Activated CD4-positive, alpha-beta T cell treated with anti-CD3 and anti-CD28 coated beads, Interleukin-2, amount 50 U/mL, for 16 hours (primary cell): ENCODE measurements around the gene TMEM150B.

Source experiments
- DNase-seq: peaks from one replicate; pipeline ENCODE4 v3.0.0-alpha.2; 2020

TMEM150B gene

DNA sequence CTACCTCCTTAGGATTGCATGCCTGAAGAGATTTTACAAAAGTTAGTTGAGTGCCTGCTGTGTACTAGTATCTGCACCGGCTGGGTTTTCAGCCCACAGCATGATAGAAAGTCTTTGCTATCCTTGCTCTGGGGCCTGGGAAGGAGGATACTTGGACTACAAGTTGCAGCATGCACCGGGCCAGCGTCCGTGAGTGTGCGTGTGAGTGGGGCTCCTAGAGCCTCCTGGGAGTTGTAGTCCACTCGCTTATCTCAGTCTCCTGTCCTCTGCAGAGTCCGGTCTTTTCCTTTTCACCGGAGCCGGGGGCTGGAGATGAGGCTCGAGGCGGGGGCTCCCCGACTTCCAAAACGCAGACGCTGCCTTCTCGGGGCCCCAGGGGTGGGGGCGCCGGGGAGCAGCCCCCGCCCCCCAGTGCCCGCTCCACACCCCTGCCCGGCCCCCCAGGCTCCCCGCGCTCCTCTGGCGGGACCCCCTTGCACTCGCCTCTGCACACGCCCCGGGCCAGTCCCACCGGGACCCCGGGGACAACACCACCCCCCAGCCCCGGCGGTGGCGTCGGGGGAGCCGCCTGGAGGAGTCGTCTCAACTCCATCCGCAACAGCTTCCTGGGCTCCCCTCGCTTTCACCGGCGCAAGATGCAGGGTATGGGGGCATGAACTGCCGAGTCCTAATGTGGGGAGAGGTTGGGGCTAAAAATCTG lies 20.7 kb downstream of the TMEM150B start:
- peak; percentile 44 for DNase-seq

DNA sequence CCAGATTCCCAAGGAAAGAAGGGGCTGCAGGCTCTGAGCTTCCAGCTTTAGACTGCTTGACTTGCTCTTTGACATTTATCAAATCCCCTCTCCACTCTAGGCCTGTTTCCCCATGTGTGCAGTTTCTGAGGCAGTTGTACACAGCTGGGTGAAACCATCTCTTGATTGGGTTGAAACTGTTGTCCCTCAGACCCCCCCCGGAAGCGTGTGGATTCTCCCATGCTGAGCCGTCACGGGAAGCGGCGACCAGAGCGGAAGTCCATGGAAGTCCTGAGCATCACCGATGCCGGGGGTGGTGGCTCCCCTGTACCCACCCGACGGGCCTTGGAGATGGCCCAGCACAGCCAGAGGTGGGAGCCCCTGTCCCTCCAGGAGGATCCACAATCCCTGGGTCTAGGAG lies 21.7 kb downstream of the TMEM150B start:
- DNase-seq, result no peak

GRCh38 chr19:55302318-55302703 lies 22.8 kb downstream of the TMEM150B start:
- DNase-seq, result no peak

GRCh38 chr19:55301459-55302317 lies 23.5 kb downstream of the TMEM150B start:
- peak; percentile 94 for DNase-seq

- DNase-seq, result no peak
Observed at GRCh38 chr19:55300886-55301458, 24.2 kb downstream of the TMEM150B start.

GRCh38 chr19:55299991-55300390 lies 25.1 kb downstream of the TMEM150B start:
- no peak for DNase-seq

GRCh38 chr19:55297267-55297666 lies 27.9 kb downstream of the TMEM150B start:
- no peak for DNase-seq

- no peak for DNase-seq
Observed at GRCh38 chr19:55289117-55289796, 35.9 kb downstream of the TMEM150B start.

GRCh38 chr19:55287361-55288079 lies 37.6 kb downstream of the TMEM150B start:
- no peak for DNase-seq

- DNase-seq, result no peak
Observed at GRCh38 chr19:55285229-55285890, 39.8 kb downstream of the TMEM150B start.

- no peak for DNase-seq
Observed at GRCh38 chr19:55284405-55285058, 40.6 kb downstream of the TMEM150B start.

DNA sequence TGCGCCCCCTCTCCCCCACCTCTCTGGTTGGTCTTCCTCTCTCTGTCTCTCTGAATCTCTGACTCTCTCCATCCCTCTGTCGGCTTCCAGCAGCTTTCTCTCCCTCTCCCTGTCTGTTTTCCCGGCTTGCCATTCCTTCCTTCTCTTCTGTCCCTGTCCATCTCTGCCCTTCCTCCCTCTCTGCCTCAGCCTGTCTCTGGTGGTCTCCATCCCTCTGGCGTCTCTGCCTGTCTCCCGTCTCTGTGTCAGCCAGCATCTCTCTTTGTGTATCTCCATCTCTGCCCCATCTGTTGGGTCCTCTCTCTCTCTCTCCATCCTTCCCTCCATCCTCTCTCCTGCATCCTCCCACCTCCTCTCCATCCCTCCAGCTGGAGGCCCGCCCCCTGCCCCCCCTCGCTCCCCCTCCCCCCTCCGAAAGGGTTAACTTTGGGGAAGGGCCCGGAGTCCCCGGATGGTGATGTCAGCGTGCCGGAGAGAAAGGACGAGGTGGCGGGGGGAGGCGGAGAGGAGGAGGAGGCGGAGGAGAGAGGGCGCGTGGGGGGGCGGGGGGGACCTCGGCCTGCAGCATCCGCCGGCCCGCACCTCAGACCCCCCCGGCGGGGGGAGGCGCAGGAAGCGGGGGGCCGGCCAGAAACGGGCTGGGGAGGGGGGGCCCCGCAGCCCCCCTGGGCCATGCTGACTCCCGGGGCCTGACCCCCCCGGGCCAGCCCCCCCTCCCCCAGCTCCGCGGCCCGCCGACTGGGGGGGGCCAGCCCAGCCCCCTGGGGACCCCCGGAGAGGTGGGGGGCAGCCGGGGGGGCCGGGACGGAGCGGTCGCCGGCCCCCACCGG lies 41.4 kb downstream of the TMEM150B start, which contains the start of gene BRSK1:
TSS of gene BRSK1 (plus strand) at position 450 of the 830 bp plus-strand sequence. CDS start 446 bp downstream, outside the sequence.
- DNase-seq, result peak; percentile 22

DNA sequence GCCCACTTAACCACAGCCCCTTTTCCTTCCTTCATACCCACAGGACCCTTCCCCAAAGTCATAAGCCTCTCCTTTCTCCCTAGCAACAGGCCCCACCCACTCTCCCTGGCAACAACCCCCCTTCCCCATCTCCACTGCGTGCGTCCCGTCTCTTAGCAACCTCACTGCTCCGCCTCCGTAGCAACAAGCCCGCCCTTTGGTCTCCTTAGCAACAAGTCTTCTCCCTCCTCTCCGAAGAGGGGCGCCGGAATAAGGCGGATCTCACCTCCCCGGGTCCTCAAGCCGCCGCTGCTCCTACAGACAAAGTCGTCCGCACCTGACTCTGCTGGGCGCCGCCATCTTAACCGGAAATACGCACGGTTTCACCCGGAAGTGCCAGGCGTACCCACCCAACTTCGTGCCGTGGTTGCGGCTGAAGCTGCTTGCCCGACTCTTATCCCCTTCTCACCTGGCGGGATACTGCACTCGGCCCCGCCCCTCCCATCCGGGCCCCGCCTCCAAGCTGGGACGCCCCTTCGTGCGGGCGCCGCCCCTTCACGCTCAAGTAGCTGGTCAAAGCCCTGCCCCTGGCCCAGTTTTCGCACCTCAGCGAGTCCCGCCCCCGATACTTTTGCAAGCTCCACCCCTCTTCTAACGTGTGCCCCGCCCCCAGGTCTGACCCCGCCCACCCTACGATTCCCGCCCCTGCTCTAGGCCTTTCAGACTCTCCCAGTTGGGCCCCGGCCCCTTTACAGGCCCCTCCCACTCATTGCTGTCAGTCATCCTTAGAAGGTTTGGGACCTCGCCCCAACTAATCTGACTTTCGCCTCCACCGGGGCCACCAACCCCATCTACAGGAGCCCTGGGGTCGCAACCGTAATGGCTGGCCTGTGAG lies 45.1 kb downstream of the TMEM150B start, which contains the start of gene HSPBP1:
TSS of gene HSPBP1 (minus strand) at position 341 of the 874 bp plus-strand sequence. CDS start 502 bp downstream, outside the sequence.
- peak; percentile 98 for DNase-seq

DNA sequence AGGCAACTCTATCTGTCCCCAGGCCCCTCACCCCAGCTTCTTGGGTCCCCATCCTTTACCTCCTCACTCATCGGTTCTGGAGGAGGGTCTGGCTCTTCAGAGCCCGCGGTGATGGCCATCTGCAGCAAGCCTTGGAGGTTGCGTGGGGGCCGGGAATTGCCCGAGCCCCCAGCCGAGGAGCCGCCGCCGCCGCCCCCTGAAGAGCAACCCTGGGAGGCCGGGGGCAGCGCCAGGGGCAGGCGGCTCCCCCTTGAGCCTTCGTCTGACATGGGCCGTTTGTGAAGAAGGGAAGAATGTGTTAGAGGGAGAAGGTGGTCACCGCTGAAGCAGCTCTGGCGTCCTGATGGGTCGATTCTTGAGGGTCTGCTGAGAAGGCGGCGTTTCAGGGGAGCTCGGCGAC lies 45.8 kb downstream of the TMEM150B start:
- no peak for DNase-seq

DNA sequence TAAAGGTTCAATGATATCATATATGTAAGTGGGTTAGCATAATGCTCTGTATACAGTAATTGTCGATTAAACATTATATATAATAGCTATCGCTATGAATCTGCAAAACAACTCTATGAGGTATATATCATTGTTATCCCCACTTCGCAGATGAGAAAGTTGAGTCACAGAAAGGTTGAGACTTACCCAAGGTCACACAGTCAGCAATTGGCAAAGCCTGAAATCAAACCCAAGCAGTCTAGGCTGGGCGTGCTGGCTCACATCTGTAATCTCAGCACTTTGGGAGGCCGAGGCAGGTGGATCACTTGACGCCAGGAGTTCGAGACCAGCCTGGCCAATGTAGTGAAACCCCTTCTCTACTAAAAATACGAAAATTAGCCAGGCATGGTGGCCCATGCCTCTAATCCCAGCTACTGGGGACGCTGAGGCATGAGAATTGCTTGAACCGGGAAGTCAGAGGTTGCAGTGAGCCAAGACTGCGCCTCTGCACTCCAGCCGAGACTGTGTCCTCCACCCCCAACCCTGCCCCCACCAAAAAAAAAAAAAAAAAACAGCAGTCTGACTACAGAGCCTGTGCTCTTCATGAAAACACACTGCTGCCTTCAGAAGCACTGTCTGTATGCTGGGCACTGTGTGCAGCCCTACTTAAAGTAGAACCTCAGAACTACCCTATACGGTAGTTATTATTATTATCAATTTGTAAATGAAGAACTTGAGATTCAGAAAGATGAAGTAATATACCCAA lies 46.6 kb downstream of the TMEM150B start:
- no peak for DNase-seq

DNA sequence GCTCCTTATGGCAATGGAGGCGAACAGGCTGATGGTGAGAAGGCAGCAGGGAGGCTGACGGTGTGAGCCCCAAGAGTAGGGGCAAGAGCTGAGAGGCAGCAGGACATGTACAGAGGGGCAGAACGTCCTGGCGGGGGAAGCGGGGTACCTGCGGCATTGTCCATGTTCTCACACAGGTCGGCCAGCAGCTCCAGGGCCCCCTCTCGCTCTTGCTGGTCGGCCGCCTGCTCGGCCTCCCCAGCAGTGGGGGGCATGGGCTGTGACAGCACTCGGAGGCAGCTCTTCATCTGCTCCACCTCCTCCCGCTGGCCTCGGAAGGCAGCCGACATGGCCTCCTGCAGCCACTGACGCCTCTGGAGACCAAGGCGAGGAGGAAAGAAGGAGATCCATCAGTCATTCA lies 47.6 kb downstream of the TMEM150B start:
- no peak for DNase-seq

- no peak for DNase-seq
Observed at GRCh38 chr19:55276720-55277430, 48.3 kb downstream of the TMEM150B start.
